Panc1 (cell line): ENCODE data around the gene SNTN. TPM values are rescaled to one million over a fixed set of nuclear protein-coding genes. Genes with fewer than 3 reads are reported as not detected.

ENCODE experiments used
- ATAC-seq: fragments of 200-7000 bp; cut with Tn5 transposase; 2 replicates; pipeline ENCODE4 v1.9.1; 2020; ENCODE audit warnings: mild to moderate bottlenecking, moderate library complexity
- Bru-seq: library from RNA; stranded (reverse); fragments of 400-500 nt; gene quantifications from one replicate; lab custom pipeline; 2021; lab: Mats Ljungman, UMichigan
- BruChase-seq, 2 experiments: library from RNA; stranded (reverse); fragments of 400-500 nt; gene quantifications; one replicate each; lab custom pipeline; 2021; lab: Mats Ljungman, UMichigan
- BruUV-seq: library from RNA; stranded (reverse); fragments of 400-500 nt; replicated peaks from 2 replicates; lab custom pipeline; 2021; lab: Mats Ljungman, UMichigan
- CTCF ChIA-PET: fragments of 300-600 bp; sonication (Branson Sonifier 250); formaldehyde crosslinking; loops from one replicate; lab custom pipeline; 2022; ENCODE audit warnings: antibody characterized with exemption; lab: Charles Lee
- POLR2A ChIA-PET: fragments of 300-600 bp; sonication (Branson Sonifier 250); formaldehyde crosslinking; loops from one replicate; lab custom pipeline; 2022; ENCODE audit warnings: antibody characterized with exemption; lab: Charles Lee
- DNase-seq: peaks from one replicate; pipeline ENCODE4 v3.0.0-alpha.2; 2010; ENCODE audit warnings: low read depth, low spot score
- H3K27ac ChIP-seq: 2 replicates; pipeline ENCODE4 v1.5.1; 2011; ENCODE audit warnings: mild to moderate bottlenecking, low read length, inconsistent platforms
- H3K27me3 ChIP-seq: fragments of 200-500 bp; sonication (Bioruptor generic); 2 replicates; pipeline ENCODE4 v1.6.0; 2014; ENCODE audit warnings: low read length, inconsistent platforms; ENCODE audit not compliant: control insufficient read depth, insufficient read depth
- H3K36me3 ChIP-seq: fragments of 200-500 bp; sonication (Bioruptor generic); 2 replicates; pipeline ENCODE4 v1.5.1; 2014; ENCODE audit warnings: inconsistent platforms, mild to moderate bottlenecking, low read length, moderate library complexity; ENCODE audit not compliant: control insufficient read depth, insufficient read depth
- H3K4me1 ChIP-seq: 2 replicates; pipeline ENCODE4 v1.5.1; 2011; ENCODE audit warnings: inconsistent platforms, mild to moderate bottlenecking, low read length, moderate library complexity; ENCODE audit not compliant: control insufficient read depth, insufficient read depth
- H3K4me3 ChIP-seq, 2 experiments: 2 replicates each; pipeline ENCODE4 v1.5.1; 2011 to 2012; ENCODE audit warnings: low read depth in 2 of 2, low read length in 2 of 2, mild to moderate bottlenecking in 2 of 2, inconsistent platforms in 1 of 2, moderate library complexity in 1 of 2
- H3K9me3 ChIP-seq: fragments of 200-500 bp; sonication (Bioruptor generic); 2 replicates; pipeline ENCODE4 v1.5.1; 2014; ENCODE audit warnings: low read depth, mild to moderate bottlenecking, inconsistent platforms, low read length, moderate library complexity; ENCODE audit not compliant: control insufficient read depth, insufficient read depth
- CTCF ChIP-seq: fragments of 450-650 bp; IDR thresholded peaks from 2 replicates; pipeline ENCODE4 v1.5.1; 2017; ENCODE audit warnings: mild to moderate bottlenecking
- POLR2AphosphoS5 ChIP-seq: IDR thresholded peaks from 2 replicates; pipeline ENCODE4 v1.6.1; 2012; ENCODE audit warnings: mild to moderate bottlenecking, low read depth, low read length, moderate library complexity
- REST ChIP-seq, 2 experiments: IDR thresholded peaks; 2 replicates each; pipeline ENCODE4 v1.6.1; 2011 to 2012; ENCODE audit warnings: low read depth in 2 of 2, control low read depth in 1 of 2, low read length in 1 of 2, mild to moderate bottlenecking in 1 of 2, moderate library complexity in 1 of 2; ENCODE audit not compliant: insufficient read depth in 1 of 2
- TCF7L2 ChIP-seq: IDR thresholded peaks from 2 replicates; pipeline ENCODE4 v1.6.1; 2011; ENCODE audit warnings: mild to moderate bottlenecking, low read depth, low read length, inconsistent platforms
- in situ Hi-C: cut with HindIII; loops from 2 replicates; pipeline ENCODE4 v1.10.0; 2016; ENCODE audit warnings: low sequenced_read_pairs, low pct_unique_long_range_greater_than_20kb
- intact Hi-C: fragments of 100-400 bp; cut with micrococcal nuclease; formaldehyde crosslinking; loops from one replicate; pipeline ENCODE4 v1.10.0; 2022; ENCODE audit not compliant: unreplicated experiment
- long read RNA-seq: library from polyadenylated mRNA; unstranded; transcript quantifications from one replicate; pipeline ENCODE4 v2.0.0, GENCODE V29; 2021; ENCODE audit not compliant: unreplicated experiment
- polyA plus RNA-seq: library from polyadenylated mRNA; unstranded; fragments of >200 nt; gene quantifications from one replicate; pipeline ENCODE4 v1.2.1, GENCODE V29; 2012; ENCODE audit warnings: missing spikeins; ENCODE audit not compliant: insufficient read length
- total RNA-seq: library from RNA; stranded (reverse); gene quantifications from one replicate; pipeline ENCODE4 v1.2.1, GENCODE V29; 2021; ENCODE audit not compliant: unreplicated experiment

SNTN gene
- total RNA-seq = not detected
- polyA plus RNA-seq = not detected
- not detected for Bru-seq, nascent RNA
- not detected for BruChase-seq, experiment 1, labeled RNA remaining after a 2-hour chase
- not detected for BruChase-seq, experiment 2, labeled RNA remaining after a 6-hour chase
- long read RNA-seq = 0 reads

- in situ Hi-C loops = no loop called here
- intact Hi-C loops = no loop called here
- no peaks in the 10 kb centered on the region for H3K27me3 ChIP-seq
- no peak for DNase-seq
- H3K9me3 ChIP-seq = no peaks in the 10 kb centered on the region
- BruUV-seq = no TSS peak
- H3K27ac ChIP-seq = no peak within 1 kb of the TSS
- TF ChIP-seq REST (IDR thresholded peaks at IDR 0.05; ENCODE audit: insufficient read depth in 1 of 2, low read depth in 2 of 2, low read length in 1 of 2) (no peak), TCF7L2 (no peak), CTCF (no peak)
- ChIA-PET POLR2A (no interaction called here), CTCF (no interaction called here)
- H3K4me3 ChIP-seq = no peak within 1 kb of the TSS
- no peak for ATAC-seq
- no peaks in the 10 kb centered on the region for H3K4me1 ChIP-seq
- H3K36me3 ChIP-seq = no peaks in the 10 kb centered on the region
Measured at GRCh38 chr3:63652066-63652725, at the start of gene SNTN. Gene SNTN (plus strand): TSS chr3:63652675. CDS start chr3:63652688, 13 bp downstream.

- no peaks in the 10 kb centered on the region for H3K36me3 ChIP-seq
- TF ChIP-seq POLR2AphosphoS5 = no peak
- TF ChIP-seq TCF7L2 = no peak
- no peak for TF ChIP-seq CTCF
- no peaks in the 10 kb centered on the region for H3K4me1 ChIP-seq
- DNase-seq (no peak), ATAC-seq (no peak)
- no peaks in the 10 kb centered on the region for H3K27me3 ChIP-seq
- H3K4me3 ChIP-seq = no peak overlapping the region
- CTCF ChIA-PET = no interaction called here
- no peak overlapping the region for H3K27ac ChIP-seq
- no TSS peak for BruUV-seq
- in situ Hi-C loops = no loop called here
- H3K9me3 ChIP-seq = no peaks in the 10 kb centered on the region
- POLR2A ChIA-PET = no interaction called here
- intact Hi-C loops = no loop called here
Measured at GRCh38 chr3:63607716-63608115, 44.8 kb upstream of the SNTN start.
